Stimulated activated CD8-positive, alpha-beta memory T cell treated with anti-CD3 and anti-CD28 coated beads, Interleukin-4, amount 100 ng/mL, for 48 hours (primary cell): ENCODE results near the gene L3MBTL1.
"Not testable (repeated sequence)": the region's sequence is repeated elsewhere in the genome, so short reads cannot be mapped to it uniquely, and the experiment has no call there.

Source experiments
- DNase-seq: peaks from one replicate; pipeline ENCODE4 v3.0.0-alpha.2; 2020

Gene L3MBTL1

GRCh38 chr20:43507150-43508080, at the start of gene L3MBTL1:
Gene L3MBTL1 (plus strand): TSS chr20:43507697. CDS start chr20:43513504, 5,807 bp downstream.
- DNase-seq: peak; percentile 47

- no peak for DNase-seq
Measured at GRCh38 chr20:43458422-43458924, 49.0 kb upstream of the L3MBTL1 start.

GRCh38 chr20:43459022-43459942, 48.2 kb upstream of the L3MBTL1 start:
- peak; percentile 43 for DNase-seq

GRCh38 chr20:43460172-43460829, 47.2 kb upstream of the L3MBTL1 start:
- no peak for DNase-seq

GRCh38 chr20:43460830-43461200, 46.7 kb upstream of the L3MBTL1 start:
- no peak for DNase-seq

- DNase-seq: no peak
Measured at GRCh38 chr20:43461894-43462659, 45.4 kb upstream of the L3MBTL1 start.

GRCh38 chr20:43462660-43463526, 44.6 kb upstream of the L3MBTL1 start:
- DNase-seq: no peak

GRCh38 chr20:43463527-43464218, 43.8 kb upstream of the L3MBTL1 start:
- DNase-seq: no peak

GRCh38 chr20:43464219-43464790, 43.2 kb upstream of the L3MBTL1 start:
- DNase-seq: no peak

- no peak for DNase-seq
Measured at GRCh38 chr20:43465625-43465943, 41.9 kb upstream of the L3MBTL1 start.

- no peak for DNase-seq
Measured at GRCh38 chr20:43467589-43467988, 39.9 kb upstream of the L3MBTL1 start.

- DNase-seq: no peak
Measured at GRCh38 chr20:43472671-43473380, 34.7 kb upstream of the L3MBTL1 start.

GRCh38 chr20:43473381-43473704, 34.2 kb upstream of the L3MBTL1 start:
- DNase-seq: no peak

GRCh38 chr20:43477193-43477592, 30.3 kb upstream of the L3MBTL1 start:
- DNase-seq: no peak

GRCh38 chr20:43477619-43478018, 29.9 kb upstream of the L3MBTL1 start:
- no peak for DNase-seq

- no peak for DNase-seq
Measured at GRCh38 chr20:43490038-43490437, 17.5 kb upstream of the L3MBTL1 start.

- DNase-seq: no peak
Measured at GRCh38 chr20:43492101-43492500, 15.4 kb upstream of the L3MBTL1 start.

- no peak for DNase-seq
Measured at GRCh38 chr20:43495388-43495787, 12.1 kb upstream of the L3MBTL1 start.

- DNase-seq: not testable (repeated sequence)
Measured at GRCh38 chr20:43502021-43502420, 5.5 kb upstream of the L3MBTL1 start.

GRCh38 chr20:43506238-43506637, 1.3 kb upstream of the L3MBTL1 start:
- no peak for DNase-seq
